Cardiac muscle cell (in vitro differentiated cells and primary cell): ENCODE results near the gene CADPS2. TPM values are rescaled to one million over a fixed set of nuclear protein-coding genes. Genes with fewer than 3 reads are reported as not detected.

Source experiments
- DNase-seq, 2 donors: peaks; one replicate each; pipeline versions ENCODE4 v3.0.0 to v3.0.0-alpha.2; 2010 to 2017; ENCODE audit warnings: low read depth in 1 of 2, low spot score in 1 of 2
- H3K27ac ChIP-seq: fragments of 200-600 bp; sonication (generic); 2 replicates; pipeline ENCODE4 v1.5.1; 2016
- H3K27me3 ChIP-seq: fragments of 200-600 bp; sonication (generic); 2 replicates; pipeline ENCODE4 v1.6.0; 2016; ENCODE audit warnings: control low read depth
- H3K36me3 ChIP-seq: fragments of 200-600 bp; sonication (generic); 2 replicates; pipeline ENCODE4 v1.5.1; 2016; ENCODE audit warnings: control low read depth
- H3K4me1 ChIP-seq: fragments of 200-600 bp; sonication (generic); 2 replicates; pipeline ENCODE4 v1.8.1; 2017; ENCODE audit warnings: low read depth, mild to moderate bottlenecking, mixed run types
- H3K4me3 ChIP-seq: fragments of 200-600 bp; sonication (generic); 2 replicates; pipeline ENCODE4 v1.5.1; 2016; ENCODE audit warnings: mild to moderate bottlenecking
- H3K9me3 ChIP-seq: fragments of 200-600 bp; sonication (generic); 2 replicates; pipeline ENCODE4 v1.5.1; 2017; ENCODE audit warnings: low read depth, mild to moderate bottlenecking, control low read depth
- CTCF ChIP-seq: IDR thresholded peaks from 2 replicates; pipeline ENCODE4 v1.5.1; 2012; ENCODE audit warnings: low read depth, mild to moderate bottlenecking, low read length
- polyA plus RNA-seq: library from polyadenylated mRNA; unstranded; fragments of >200 nt; fragmentation: Nextera tagmentation; extraction: Ambion mirVana; gene quantifications from 2 replicates; pipeline ENCODE4 v1.2.1, GENCODE V29; 2016
- total RNA-seq: library from RNA; depleted of rRNA; stranded (reverse); fragments of >200 nt; gene quantifications from 2 replicates; pipeline ENCODE4 v1.2.3, GENCODE V29; 2016

The CADPS2 gene
- total and polyA plus RNA-seq, 2 experiments from 2014 or later = 15.0 to 17.2 TPM

GRCh38 chr7:122383934-122384333, 502.3 kb downstream of the CADPS2 start:
- no peaks in the 10 kb centered on the region for H3K9me3 ChIP-seq
- TF ChIP-seq CTCF = no peak
- no peak overlapping the region for H3K27ac ChIP-seq
- H3K27me3 ChIP-seq = no peaks in the 10 kb centered on the region
- H3K4me3 ChIP-seq = no peak overlapping the region
- no peak for DNase-seq
- no peaks in the 10 kb centered on the region for H3K36me3 ChIP-seq
- peaks cover 7% of the 10 kb centered on the region for H3K4me1 ChIP-seq

- no peak for DNase-seq
- Histone ChIP-seq H3K4me1 (peaks cover 7% of the 10 kb centered on the region), H3K27ac (no peak overlapping the region), H3K27me3 (no peaks in the 10 kb centered on the region), H3K9me3 (no peaks in the 10 kb centered on the region), H3K4me3 (no peak overlapping the region), H3K36me3 (no peaks in the 10 kb centered on the region)
- TF ChIP-seq CTCF = no peak
Measured at GRCh38 chr7:122380992-122381391, 505.3 kb downstream of the CADPS2 start.

GRCh38 chr7:122379491-122379890, 506.8 kb downstream of the CADPS2 start:
- H3K27ac ChIP-seq = no peak overlapping the region
- H3K27me3 ChIP-seq = no peaks in the 10 kb centered on the region
- DNase-seq = no peak
- no peaks in the 10 kb centered on the region for H3K9me3 ChIP-seq
- H3K4me1 ChIP-seq = peaks cover 7% of the 10 kb centered on the region
- TF ChIP-seq CTCF = no peak
- no peak overlapping the region for H3K4me3 ChIP-seq
- no peaks in the 10 kb centered on the region for H3K36me3 ChIP-seq

GRCh38 chr7:122369756-122370155, 516.5 kb downstream of the CADPS2 start:
- H3K9me3 ChIP-seq = no peaks in the 10 kb centered on the region
- no peak for DNase-seq
- no peak for TF ChIP-seq CTCF
- H3K36me3 ChIP-seq = no peaks in the 10 kb centered on the region
- H3K27ac ChIP-seq = no peak overlapping the region
- no peaks in the 10 kb centered on the region for H3K4me1 ChIP-seq
- H3K4me3 ChIP-seq = no peak overlapping the region
- no peaks in the 10 kb centered on the region for H3K27me3 ChIP-seq

GRCh38 chr7:122364761-122365280, 521.4 kb downstream of the CADPS2 start:
- no peak overlapping the region for H3K27ac ChIP-seq
- no peak overlapping the region for H3K4me3 ChIP-seq
- H3K36me3 ChIP-seq = no peaks in the 10 kb centered on the region
- no peak for DNase-seq
- no peaks in the 10 kb centered on the region for H3K4me1 ChIP-seq
- TF ChIP-seq CTCF = no peak
- no peaks in the 10 kb centered on the region for H3K9me3 ChIP-seq
- no peaks in the 10 kb centered on the region for H3K27me3 ChIP-seq

- Histone ChIP-seq H3K36me3 (no peaks in the 10 kb centered on the region), H3K4me1 (no peaks in the 10 kb centered on the region), H3K9me3 (no peaks in the 10 kb centered on the region), H3K4me3 (no peak overlapping the region), H3K27me3 (no peaks in the 10 kb centered on the region), H3K27ac (no peak overlapping the region)
- no peak for DNase-seq
- no peak for TF ChIP-seq CTCF
Measured at GRCh38 chr7:122363144-122363543, 523.1 kb downstream of the CADPS2 start.
